GM19238 (cell line): Measurements from ENCODE around the gene DCAF10.
"Not testable (repeated sequence)": the region's sequence is repeated elsewhere in the genome, so short reads cannot be mapped to it uniquely, and the experiment has no call there.

ENCODE experiments used
- DNase-seq: peaks from one replicate; pipeline ENCODE4 v3.0.0; 2011; ENCODE audit warnings: low spot score; ENCODE audit not compliant: insufficient read length

The DCAF10 gene

GRCh38 chr9:37862530-37862929 lies 61.9 kb downstream of the DCAF10 start:
- no peak for DNase-seq

- no peak for DNase-seq
These were observed 69.6 kb downstream of the DCAF10 start for GRCh38 chr9:37870081-37870798.

GRCh38 chr9:37870799-37871176 lies 70.2 kb downstream of the DCAF10 start:
- DNase-seq = no peak

GRCh38 chr9:37873955-37874354 lies 73.4 kb downstream of the DCAF10 start:
- no peak for DNase-seq

GRCh38 chr9:37876376-37876775 lies 75.8 kb downstream of the DCAF10 start:
- no peak for DNase-seq

GRCh38 chr9:37880916-37881479 lies 80.4 kb downstream of the DCAF10 start:
- DNase-seq = no peak

GRCh38 chr9:37887977-37888583 lies 87.5 kb downstream of the DCAF10 start:
- not testable (repeated sequence) for DNase-seq

- no peak for DNase-seq
These were observed 88.9 kb downstream of the DCAF10 start for GRCh38 chr9:37889536-37889935.

- DNase-seq = not testable (repeated sequence)
These were observed 90.4 kb downstream of the DCAF10 start for GRCh38 chr9:37891042-37891441.

GRCh38 chr9:37892063-37892462 lies 91.5 kb downstream of the DCAF10 start:
- DNase-seq = no peak

GRCh38 chr9:37897665-37898064 lies 97.1 kb downstream of the DCAF10 start:
- no peak for DNase-seq

GRCh38 chr9:37899041-37899440 lies 98.4 kb downstream of the DCAF10 start:
- DNase-seq = no peak

- no peak for DNase-seq
These were observed 101.5 kb downstream of the DCAF10 start for GRCh38 chr9:37902131-37902530.

GRCh38 chr9:37902796-37903646 lies 102.4 kb downstream of the DCAF10 start:
- no peak for DNase-seq

GRCh38 chr9:37903647-37904444 lies 103.2 kb downstream of the DCAF10 start, which contains the start of gene SLC25A51:
TSS of gene SLC25A51 (minus strand) at chr9:37904127. CDS start at chr9:37888550, 15,577 bp downstream.
- peak; percentile 95 for DNase-seq

- no peak for DNase-seq
These were observed 104.0 kb downstream of the DCAF10 start for GRCh38 chr9:37904445-37905130.

- no peak for DNase-seq
These were observed 104.5 kb downstream of the DCAF10 start for GRCh38 chr9:37905131-37905505.

GRCh38 chr9:37905776-37906175 lies 105.2 kb downstream of the DCAF10 start:
- no peak for DNase-seq

GRCh38 chr9:37906312-37907239 lies 106.0 kb downstream of the DCAF10 start:
- DNase-seq = no peak
